Panc1 (cell line): ENCODE data around the gene SLC38A10. TPM values are rescaled to one million over a fixed set of nuclear protein-coding genes. Genes with fewer than 3 reads are reported as not detected.

ENCODE experiments used
- ATAC-seq: fragments of 200-7000 bp; cut with Tn5 transposase; 2 replicates; pipeline ENCODE4 v1.9.1; 2020; ENCODE audit warnings: mild to moderate bottlenecking, moderate library complexity
- BruUV-seq: library from RNA; stranded (reverse); fragments of 400-500 nt; replicated peaks from 2 replicates; lab custom pipeline; 2021; lab: Mats Ljungman, UMichigan
- CTCF ChIA-PET: fragments of 300-600 bp; sonication (Branson Sonifier 250); formaldehyde crosslinking; loops from one replicate; lab custom pipeline; 2022; ENCODE audit warnings: antibody characterized with exemption; lab: Charles Lee
- POLR2A ChIA-PET: fragments of 300-600 bp; sonication (Branson Sonifier 250); formaldehyde crosslinking; loops from one replicate; lab custom pipeline; 2022; ENCODE audit warnings: antibody characterized with exemption; lab: Charles Lee
- DNase-seq: peaks from one replicate; pipeline ENCODE4 v3.0.0-alpha.2; 2010; ENCODE audit warnings: low read depth, low spot score
- H3K27ac ChIP-seq: 2 replicates; pipeline ENCODE4 v1.5.1; 2011; ENCODE audit warnings: mild to moderate bottlenecking, low read length, inconsistent platforms
- H3K27me3 ChIP-seq: fragments of 200-500 bp; sonication (Bioruptor generic); 2 replicates; pipeline ENCODE4 v1.6.0; 2014; ENCODE audit warnings: low read length, inconsistent platforms; ENCODE audit not compliant: control insufficient read depth, insufficient read depth
- H3K36me3 ChIP-seq: fragments of 200-500 bp; sonication (Bioruptor generic); 2 replicates; pipeline ENCODE4 v1.5.1; 2014; ENCODE audit warnings: inconsistent platforms, mild to moderate bottlenecking, low read length, moderate library complexity; ENCODE audit not compliant: control insufficient read depth, insufficient read depth
- H3K4me1 ChIP-seq: 2 replicates; pipeline ENCODE4 v1.5.1; 2011; ENCODE audit warnings: inconsistent platforms, mild to moderate bottlenecking, low read length, moderate library complexity; ENCODE audit not compliant: control insufficient read depth, insufficient read depth
- H3K4me3 ChIP-seq, 2 experiments: 2 replicates each; pipeline ENCODE4 v1.5.1; 2011 to 2012; ENCODE audit warnings: low read depth in 2 of 2, low read length in 2 of 2, mild to moderate bottlenecking in 2 of 2, inconsistent platforms in 1 of 2, moderate library complexity in 1 of 2
- H3K9me3 ChIP-seq: fragments of 200-500 bp; sonication (Bioruptor generic); 2 replicates; pipeline ENCODE4 v1.5.1; 2014; ENCODE audit warnings: low read depth, mild to moderate bottlenecking, inconsistent platforms, low read length, moderate library complexity; ENCODE audit not compliant: control insufficient read depth, insufficient read depth
- POLR2AphosphoS5 ChIP-seq: IDR thresholded peaks from 2 replicates; pipeline ENCODE4 v1.6.1; 2012; ENCODE audit warnings: mild to moderate bottlenecking, low read depth, low read length, moderate library complexity
- SIN3A ChIP-seq: IDR thresholded peaks from 2 replicates; pipeline ENCODE4 v1.6.1; 2012; ENCODE audit warnings: low read depth, mild to moderate bottlenecking, low read length, moderate library complexity, borderline replicate concordance; ENCODE audit not compliant: insufficient read depth
- in situ Hi-C: cut with HindIII; loops from 2 replicates; pipeline ENCODE4 v1.10.0; 2016; ENCODE audit warnings: low sequenced_read_pairs, low pct_unique_long_range_greater_than_20kb
- intact Hi-C: fragments of 100-400 bp; cut with micrococcal nuclease; formaldehyde crosslinking; loops from one replicate; pipeline ENCODE4 v1.10.0; 2022; ENCODE audit not compliant: unreplicated experiment
- total RNA-seq: library from RNA; stranded (reverse); gene quantifications from one replicate; pipeline ENCODE4 v1.2.1, GENCODE V29; 2021; ENCODE audit not compliant: unreplicated experiment
- TF ChIP-seq, protein P1 (sequence below), 2 experiments: IDR thresholded peaks; 2 replicates each; pipeline ENCODE4 v1.6.1; 2011 to 2012; ENCODE audit warnings: low read depth in 2 of 2, control low read depth in 1 of 2, low read length in 1 of 2, mild to moderate bottlenecking in 1 of 2, moderate library complexity in 1 of 2; ENCODE audit not compliant: insufficient read depth in 1 of 2
- TF ChIP-seq, protein P2 (sequence below): fragments of 450-650 bp; IDR thresholded peaks from 2 replicates; pipeline ENCODE4 v1.5.1; 2017; ENCODE audit warnings: mild to moderate bottlenecking

The SLC38A10 gene
- total RNA-seq, 1 experiment from 2014 or later: 188 TPM

DNA sequence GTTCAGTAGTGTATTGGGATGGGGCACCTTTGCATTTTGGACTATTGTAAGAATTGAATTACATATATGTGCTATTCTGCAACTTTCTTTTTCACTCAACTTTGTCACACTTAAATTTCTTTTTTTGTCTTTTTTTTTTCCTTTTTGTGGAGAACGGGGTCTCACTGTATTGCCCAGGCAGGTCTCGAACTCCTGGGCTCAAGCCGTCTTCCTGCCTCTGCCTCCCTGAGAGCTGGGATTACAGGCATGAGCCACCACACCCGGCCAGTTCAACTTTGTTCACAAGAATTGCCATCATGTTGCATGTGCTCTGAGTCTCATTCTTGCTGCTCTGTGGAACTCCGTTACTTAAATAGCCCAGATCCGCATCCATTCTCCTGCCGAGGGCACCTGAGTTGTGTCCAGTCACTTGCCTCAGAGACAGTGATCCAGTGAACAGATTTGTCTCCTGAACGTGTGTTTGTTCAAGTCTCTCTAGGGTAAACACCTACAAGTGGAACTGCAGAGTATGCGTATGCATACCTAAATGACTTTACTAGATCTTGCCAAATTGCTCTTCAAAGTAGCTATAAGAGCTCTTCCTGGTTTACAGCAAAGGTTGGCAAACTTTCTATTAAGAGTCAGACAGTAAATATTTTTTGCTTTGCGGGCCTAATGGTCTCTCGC is 3.4 kb upstream of the SLC38A10 start:
- Histone ChIP-seq H3K36me3 (no peaks in the 10 kb centered on the region; the same call in 1 of the 2 replicates), H3K4me3 (no peak overlapping the region), H3K4me1 (peaks cover 23% of the 10 kb centered on the region), H3K27ac (no peak overlapping the region), H3K27me3 (no peaks in the 10 kb centered on the region), H3K9me3 (no peaks in the 10 kb centered on the region)
- no peak for DNase-seq
- ChIA-PET CTCF (no interaction called here), POLR2A (no interaction called here)
- TF ChIP-seq, protein P1, sequence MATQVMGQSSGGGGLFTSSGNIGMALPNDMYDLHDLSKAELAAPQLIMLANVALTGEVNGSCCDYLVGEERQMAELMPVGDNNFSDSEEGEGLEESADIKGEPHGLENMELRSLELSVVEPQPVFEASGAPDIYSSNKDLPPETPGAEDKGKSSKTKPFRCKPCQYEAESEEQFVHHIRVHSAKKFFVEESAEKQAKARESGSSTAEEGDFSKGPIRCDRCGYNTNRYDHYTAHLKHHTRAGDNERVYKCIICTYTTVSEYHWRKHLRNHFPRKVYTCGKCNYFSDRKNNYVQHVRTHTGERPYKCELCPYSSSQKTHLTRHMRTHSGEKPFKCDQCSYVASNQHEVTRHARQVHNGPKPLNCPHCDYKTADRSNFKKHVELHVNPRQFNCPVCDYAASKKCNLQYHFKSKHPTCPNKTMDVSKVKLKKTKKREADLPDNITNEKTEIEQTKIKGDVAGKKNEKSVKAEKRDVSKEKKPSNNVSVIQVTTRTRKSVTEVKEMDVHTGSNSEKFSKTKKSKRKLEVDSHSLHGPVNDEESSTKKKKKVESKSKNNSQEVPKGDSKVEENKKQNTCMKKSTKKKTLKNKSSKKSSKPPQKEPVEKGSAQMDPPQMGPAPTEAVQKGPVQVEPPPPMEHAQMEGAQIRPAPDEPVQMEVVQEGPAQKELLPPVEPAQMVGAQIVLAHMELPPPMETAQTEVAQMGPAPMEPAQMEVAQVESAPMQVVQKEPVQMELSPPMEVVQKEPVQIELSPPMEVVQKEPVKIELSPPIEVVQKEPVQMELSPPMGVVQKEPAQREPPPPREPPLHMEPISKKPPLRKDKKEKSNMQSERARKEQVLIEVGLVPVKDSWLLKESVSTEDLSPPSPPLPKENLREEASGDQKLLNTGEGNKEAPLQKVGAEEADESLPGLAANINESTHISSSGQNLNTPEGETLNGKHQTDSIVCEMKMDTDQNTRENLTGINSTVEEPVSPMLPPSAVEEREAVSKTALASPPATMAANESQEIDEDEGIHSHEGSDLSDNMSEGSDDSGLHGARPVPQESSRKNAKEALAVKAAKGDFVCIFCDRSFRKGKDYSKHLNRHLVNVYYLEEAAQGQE (IDR thresholded peaks at IDR 0.05; ENCODE audit: insufficient read depth in 1 of 2, low read depth in 2 of 2, low read length in 1 of 2): no peak
- TF ChIP-seq SIN3A (no peak), POLR2AphosphoS5 (no peak)
- TF ChIP-seq, protein P2, sequence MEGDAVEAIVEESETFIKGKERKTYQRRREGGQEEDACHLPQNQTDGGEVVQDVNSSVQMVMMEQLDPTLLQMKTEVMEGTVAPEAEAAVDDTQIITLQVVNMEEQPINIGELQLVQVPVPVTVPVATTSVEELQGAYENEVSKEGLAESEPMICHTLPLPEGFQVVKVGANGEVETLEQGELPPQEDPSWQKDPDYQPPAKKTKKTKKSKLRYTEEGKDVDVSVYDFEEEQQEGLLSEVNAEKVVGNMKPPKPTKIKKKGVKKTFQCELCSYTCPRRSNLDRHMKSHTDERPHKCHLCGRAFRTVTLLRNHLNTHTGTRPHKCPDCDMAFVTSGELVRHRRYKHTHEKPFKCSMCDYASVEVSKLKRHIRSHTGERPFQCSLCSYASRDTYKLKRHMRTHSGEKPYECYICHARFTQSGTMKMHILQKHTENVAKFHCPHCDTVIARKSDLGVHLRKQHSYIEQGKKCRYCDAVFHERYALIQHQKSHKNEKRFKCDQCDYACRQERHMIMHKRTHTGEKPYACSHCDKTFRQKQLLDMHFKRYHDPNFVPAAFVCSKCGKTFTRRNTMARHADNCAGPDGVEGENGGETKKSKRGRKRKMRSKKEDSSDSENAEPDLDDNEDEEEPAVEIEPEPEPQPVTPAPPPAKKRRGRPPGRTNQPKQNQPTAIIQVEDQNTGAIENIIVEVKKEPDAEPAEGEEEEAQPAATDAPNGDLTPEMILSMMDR: no peak
- intact Hi-C loops (loop anchor here (5.0 kb wide), 1 partner anchor 39 kb away; no protein-coding TSS in a partner anchor), in situ Hi-C loops (no loop called here)
- no TSS peak for BruUV-seq
- no peak for ATAC-seq

DNA sequence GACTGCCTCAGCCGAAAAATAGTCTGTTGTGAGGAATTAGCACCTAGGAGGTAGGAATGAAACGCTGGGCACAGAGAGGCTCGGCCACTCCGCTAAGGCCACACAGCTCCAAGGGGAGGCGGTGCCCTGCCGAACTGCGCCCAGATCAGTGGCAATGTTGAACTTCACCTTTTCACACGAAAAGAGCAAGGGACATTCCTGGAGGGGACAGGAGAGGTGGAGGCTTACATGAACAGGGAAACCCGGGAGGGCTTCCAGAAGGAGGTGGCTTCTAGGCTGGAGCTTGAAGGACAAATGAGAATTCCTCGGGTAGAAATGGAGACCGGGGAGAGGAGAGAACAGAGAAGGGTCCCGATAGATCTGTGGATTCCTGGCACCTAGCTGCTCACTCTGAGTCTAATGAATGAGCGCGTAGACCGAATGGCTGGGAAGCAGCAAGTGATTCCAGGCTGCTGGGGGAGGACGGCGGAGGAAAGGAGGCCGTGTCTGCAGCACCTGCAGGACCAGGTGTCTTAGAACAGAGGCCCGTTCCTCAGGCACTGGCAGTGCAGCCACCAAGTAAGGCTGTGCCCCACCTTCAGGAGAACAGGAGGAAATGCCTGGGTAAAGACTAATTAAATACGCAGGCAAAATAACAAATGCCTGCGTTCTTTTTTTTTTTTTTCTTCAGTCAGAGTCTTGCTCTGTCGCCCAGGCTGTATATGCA is 722 bp upstream of the SLC38A10 start:
- intact Hi-C loops: loop anchor here (5.0 kb wide), 1 partner anchor 41 kb away; no protein-coding TSS in a partner anchor
- Histone ChIP-seq H3K4me3 (peak overlapping the region; percentile 80 to 94), H3K27me3 (no peaks in the 10 kb centered on the region), H3K27ac (peak overlapping the region; percentile 97), H3K4me1 (peaks cover 32% of the 10 kb centered on the region), H3K36me3 (no peaks in the 10 kb centered on the region; the same call in 1 of the 2 replicates), H3K9me3 (no peaks in the 10 kb centered on the region)
- ATAC-seq: peak; percentile 62
- ChIA-PET POLR2A (interaction anchor here (0.6 to 1.0 kb wide), 5 partner anchors 35 to 178 kb away, joined by 3 to 7 read pairs (median 4); no protein-coding TSS in a partner anchor), CTCF (interaction anchor here (0.7 kb wide), 1 partner anchor 96 kb away, joined by 3 read pairs; no protein-coding TSS in a partner anchor)
- BruUV-seq: TSS peak; percentile 98
- TF ChIP-seq, protein P1 (IDR thresholded peaks at IDR 0.05; ENCODE audit: insufficient read depth in 1 of 2, low read depth in 2 of 2, low read length in 1 of 2): no peak
- TF ChIP-seq, protein P2: peak; percentile 76
- in situ Hi-C loops: no loop called here
- no peak for DNase-seq
